Stimulated activated CD4-positive, alpha-beta T cell treated with anti-CD3 and anti-CD28 coated beads, TNF-alpha, amount 100 ng/mL, for 24 hours (primary cell): ENCODE results near the gene SCAPER.
"Not testable (repeated sequence)": the region's sequence is repeated elsewhere in the genome, so short reads cannot be mapped to it uniquely, and the experiment has no call there.

Source experiments
- DNase-seq, 3 experiments: peaks; one replicate each; pipeline ENCODE4 v3.0.0-alpha.2; 2020; ENCODE audit warnings: low read depth in 3 of 3

Gene SCAPER

DNA sequence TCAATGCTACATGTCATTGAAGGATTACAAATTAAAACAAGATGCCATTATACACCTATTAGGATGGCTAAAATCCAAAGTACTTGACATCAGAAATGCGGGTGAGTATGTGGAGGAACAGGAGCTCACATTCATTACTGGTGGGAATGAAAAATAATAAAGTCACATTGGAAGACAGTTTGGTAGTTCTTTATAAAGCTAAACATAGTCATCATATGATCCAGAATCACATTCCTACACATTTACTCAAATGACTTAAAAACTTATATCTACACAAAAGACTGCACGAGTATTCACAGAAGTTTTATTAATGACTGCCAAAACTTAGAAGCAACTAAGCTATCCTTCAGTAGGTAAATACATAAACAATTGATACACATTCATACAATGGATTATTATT, 421.4 kb downstream of the SCAPER start:
- DNase-seq, result no peak

DNA sequence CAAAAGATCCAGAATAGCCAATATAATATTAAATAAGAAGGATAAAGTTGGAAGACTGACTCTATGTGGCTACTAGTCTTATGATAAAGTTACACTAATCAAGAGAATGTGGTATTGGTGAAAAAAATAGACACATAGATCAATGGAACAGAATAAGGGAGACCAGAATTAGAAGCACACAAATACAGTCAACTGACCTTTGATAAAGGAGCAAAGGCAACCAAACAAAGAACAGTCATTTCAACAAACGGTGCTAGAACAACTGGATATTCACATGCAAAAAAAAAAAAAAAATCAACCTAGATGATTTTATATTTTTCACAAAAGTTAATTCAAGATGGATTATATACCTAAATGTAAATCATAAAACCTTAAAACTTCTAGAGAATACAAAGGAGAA, 422.1 kb downstream of the SCAPER start:
- no peak for DNase-seq

DNA sequence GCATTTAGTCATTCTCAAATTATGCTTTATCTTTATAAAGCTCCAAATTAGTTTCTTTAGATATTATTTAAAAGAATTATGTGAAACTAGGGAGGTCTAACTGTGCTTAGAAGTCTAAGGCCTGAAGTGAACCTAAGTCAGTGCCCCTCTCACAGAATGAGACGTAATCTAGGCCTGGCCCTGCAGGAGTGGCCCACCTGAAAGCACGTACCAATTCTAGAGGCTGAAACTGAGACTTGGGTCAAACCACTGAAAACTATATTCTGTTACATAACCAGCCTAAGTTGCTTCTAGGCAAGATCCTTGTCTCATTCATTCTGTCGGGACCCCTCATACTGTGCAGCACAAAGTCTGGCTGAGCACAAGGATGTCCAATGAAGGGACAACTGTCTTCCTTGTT, 424.9 kb downstream of the SCAPER start:
- DNase-seq, result no peak

- DNase-seq, result no peak
Observed at GRCh38 chr15:76470691-76471090, 434.4 kb downstream of the SCAPER start.

- DNase-seq, result no peak
Observed at GRCh38 chr15:76468722-76469121, 436.4 kb downstream of the SCAPER start.

- DNase-seq, result no peak
Observed at GRCh38 chr15:76467136-76467535, 438.0 kb downstream of the SCAPER start.

DNA sequence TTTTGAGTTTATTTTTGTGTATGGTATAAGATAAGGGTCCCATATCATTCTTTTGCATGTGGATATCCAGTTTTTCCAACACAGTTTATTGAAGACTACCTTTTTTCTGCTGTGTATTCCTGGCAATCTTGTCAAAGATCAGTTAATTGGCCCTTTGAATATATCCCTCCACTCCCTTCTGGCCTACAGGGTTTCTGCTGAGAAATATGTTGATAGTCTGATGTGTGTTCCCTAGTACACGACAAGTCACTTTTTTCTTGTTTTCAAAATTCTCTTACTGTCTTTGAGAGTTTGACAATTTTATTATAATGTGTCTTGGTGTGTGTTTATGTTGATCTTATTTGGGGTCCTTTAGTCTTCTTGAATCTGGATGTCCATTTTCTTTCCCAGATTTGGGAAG, 439.4 kb downstream of the SCAPER start:
- no peak for DNase-seq

- DNase-seq, result no peak
Observed at GRCh38 chr15:76464247-76464646, 440.9 kb downstream of the SCAPER start.

DNA sequence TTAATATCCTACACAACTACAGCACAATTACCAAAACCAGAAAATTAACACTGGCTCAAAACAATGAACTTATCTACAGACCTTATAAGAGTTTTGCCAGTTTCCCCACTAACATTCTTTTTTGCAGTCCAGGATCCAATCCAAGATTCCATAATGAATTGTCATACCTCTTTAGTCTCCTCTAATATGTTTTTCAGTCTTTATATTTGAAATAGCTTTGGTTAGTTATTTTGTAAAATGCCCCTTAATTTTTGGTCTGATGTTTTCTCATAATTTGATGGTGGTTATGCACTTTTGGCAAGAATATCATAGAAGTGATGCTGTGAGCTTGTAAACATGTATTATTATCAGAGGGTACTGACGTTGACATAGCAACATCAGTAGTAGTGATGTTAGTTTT, 444.3 kb downstream of the SCAPER start:
- DNase-seq, result no peak

GRCh38 chr15:76460347-76460746, 444.8 kb downstream of the SCAPER start:
- no peak for DNase-seq

- DNase-seq, result no peak
Observed at GRCh38 chr15:76451540-76451939, 453.6 kb downstream of the SCAPER start.

GRCh38 chr15:76449455-76449854, 455.7 kb downstream of the SCAPER start:
- DNase-seq, result no peak

DNA sequence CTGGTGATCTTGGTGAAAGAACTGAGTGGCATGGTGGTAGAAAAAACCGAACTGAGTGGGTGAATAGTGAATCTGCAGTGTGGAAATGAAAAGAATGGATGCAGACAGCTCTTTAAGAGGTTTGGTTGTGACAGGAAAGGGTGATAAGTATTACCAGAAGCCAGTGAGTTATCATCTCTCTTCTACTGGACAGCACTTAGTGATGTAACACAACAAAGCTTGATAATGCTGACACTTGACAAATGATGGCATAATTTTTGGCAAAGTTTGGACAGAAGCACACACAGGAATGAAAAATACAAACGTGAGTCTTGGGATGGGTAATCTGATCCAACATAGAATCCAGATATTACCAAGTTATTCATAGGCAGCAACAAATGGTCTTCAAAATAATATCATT, 456.4 kb downstream of the SCAPER start:
- DNase-seq, result no peak

- DNase-seq, result no peak
Observed at GRCh38 chr15:76447728-76448441, 457.3 kb downstream of the SCAPER start.

GRCh38 chr15:76440441-76440840, 464.7 kb downstream of the SCAPER start:
- DNase-seq, result no peak

DNA sequence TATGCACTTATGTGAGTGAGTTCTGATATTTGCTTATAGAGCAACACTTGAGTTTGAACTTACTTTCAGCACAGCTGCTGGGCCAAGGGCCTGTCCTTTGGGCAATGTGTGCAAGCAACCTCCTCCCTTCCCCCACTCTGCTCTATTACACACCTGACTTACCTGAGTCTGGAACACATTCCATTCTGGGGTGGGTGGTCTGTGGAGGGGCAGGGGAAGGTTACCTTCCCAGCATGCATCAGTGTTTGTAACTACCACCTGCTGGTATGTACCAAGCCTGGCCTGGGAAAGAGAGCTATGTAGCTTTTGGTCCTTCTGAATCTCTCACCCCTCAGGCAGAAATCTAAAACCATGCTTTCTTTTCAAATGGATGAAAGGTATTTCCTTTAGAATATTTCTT, 465.6 kb downstream of the SCAPER start:
- DNase-seq, result no peak

DNA sequence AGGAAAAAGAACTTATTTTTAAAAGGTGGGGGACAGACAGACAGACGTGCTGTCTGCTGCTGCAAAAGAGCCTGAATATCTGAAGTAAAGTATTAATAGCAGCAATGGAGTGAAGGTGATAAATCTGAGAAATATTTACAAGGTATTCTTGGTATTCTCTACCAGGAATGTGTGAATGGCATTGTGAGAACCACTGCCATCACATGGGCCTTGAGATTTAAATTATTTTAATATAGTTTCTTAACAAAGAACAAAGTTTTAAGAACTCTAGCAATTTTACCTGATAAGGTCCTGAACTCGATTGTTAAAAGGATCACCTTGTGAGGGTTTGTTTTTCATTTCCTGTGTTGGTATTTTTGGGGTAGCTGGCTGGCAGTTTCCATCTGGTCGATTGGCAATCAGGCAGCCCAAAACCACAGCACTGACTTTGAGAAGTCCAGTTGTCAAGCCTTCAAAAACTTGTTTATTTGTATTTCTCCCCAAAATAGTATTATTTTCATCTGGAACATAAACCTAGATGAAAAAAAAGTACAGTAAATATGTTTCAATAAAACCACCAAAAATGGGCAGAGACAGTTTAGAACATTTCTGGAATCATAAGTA, 471.2 kb downstream of the SCAPER start:
- no peak for DNase-seq

GRCh38 chr15:76433036-76433435, 472.1 kb downstream of the SCAPER start:
- not testable (repeated sequence) for DNase-seq

DNA sequence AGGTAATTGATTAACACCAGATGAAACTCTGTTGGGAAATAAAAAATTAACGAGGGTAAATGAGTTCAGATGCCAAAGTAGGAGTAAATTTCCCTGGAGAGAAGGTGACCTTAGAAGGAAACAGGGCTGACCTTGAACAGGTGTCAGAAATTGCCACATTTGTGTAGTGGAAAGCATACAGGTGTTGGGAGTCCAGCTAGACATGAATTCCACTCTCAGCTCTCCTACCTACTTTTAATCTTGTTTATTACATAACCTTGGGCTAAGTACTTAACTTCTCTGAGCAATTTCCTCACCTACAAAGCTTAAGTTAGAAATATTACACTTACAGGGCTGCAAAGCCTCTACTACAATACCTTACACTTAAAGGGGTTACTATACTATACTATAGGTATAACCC, 472.5 kb downstream of the SCAPER start:
- no peak for DNase-seq

DNA sequence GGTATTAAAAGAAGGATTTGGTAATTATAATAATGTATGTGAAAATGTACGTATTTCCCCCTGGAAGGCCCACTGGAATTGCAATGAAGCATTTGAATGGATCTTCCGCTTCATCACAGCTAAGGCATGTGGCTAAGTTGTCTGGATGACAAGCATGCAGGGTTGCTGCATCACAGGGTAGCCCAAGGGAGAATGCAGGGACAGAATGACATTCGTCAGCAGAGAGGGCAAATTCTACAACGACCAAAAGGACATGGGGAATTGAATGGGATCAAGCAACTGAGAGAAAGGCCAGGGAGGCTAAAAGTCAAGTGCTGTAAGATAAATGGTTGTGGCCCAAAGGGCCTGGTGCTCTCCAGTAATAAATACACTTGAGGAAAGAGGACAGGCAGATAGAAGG, 473.2 kb downstream of the SCAPER start:
- no peak for DNase-seq

DNA sequence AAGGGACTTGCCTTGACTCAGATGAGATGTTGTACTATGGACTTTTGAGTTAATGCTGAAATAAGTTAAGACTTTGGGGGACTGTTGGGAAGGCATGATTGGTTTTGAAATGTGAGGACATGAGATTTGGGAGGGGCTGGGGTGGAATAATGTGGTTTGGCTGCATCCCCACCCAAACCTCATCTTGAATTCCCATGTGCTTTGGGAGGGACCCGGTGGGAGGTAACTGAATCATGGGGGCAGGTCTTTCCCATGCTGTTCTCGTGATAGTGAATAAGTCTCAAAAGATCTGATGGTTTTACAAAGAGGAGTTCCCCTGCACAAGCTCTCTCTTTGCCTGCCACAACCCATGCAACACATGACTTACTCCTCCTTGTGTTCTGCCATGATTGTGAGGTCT, 474.4 kb downstream of the SCAPER start:
- not testable (repeated sequence) for DNase-seq

DNA sequence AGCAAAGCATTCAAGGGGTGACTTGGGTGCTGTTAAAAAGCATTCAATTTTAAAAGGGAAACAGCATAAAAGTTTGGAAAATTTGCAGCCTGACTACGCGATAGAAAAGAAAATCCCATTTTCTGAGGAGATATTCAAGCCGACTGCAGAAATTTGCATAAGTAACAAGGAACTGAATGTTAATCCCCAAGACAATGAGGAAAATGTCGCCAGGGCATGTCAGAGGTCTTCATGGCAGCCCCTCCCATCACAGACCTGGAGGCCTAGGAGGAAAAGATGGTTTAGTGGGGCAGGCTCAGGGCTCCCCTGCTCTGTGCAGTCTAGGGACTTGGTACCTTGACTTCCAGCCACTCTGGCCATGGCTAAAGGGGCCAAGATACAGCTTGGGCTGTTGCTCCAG, 475.5 kb downstream of the SCAPER start:
- no peak for DNase-seq

DNA sequence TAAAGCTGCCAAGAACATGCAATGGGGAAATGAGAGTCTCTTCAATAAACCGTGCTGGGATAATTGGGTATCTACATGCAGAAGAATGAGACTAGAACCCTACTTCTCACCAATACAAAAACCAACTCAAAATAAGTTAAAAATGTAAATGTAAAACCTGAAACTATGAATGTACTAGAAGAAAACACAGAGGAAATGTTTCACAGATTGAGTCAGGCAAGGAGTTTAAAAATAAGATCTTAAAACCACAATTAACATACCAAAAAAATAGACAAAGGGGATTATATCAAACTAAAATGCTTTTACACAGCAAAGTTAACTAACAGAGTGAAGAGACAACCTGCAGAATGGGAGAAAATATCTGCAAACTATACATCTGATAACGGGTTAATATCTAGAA, 478.2 kb downstream of the SCAPER start:
- DNase-seq, result no peak
